Activated CD4-positive, CD25-positive, alpha-beta regulatory T cell treated with anti-CD3 and anti-CD28 coated beads, Interleukin-2, amount 50 U/mL, for 16 hours (primary cell): Measurements from ENCODE around the gene RNF225.
"Not testable (repeated sequence)": the region's sequence is repeated elsewhere in the genome, so short reads cannot be mapped to it uniquely, and the experiment has no call there.

Experiments used
- DNase-seq: peaks from one replicate; pipeline ENCODE4 v3.0.0-alpha.2; 2020; ENCODE audit warnings: low read depth, low spot score

The RNF225 gene

DNA sequence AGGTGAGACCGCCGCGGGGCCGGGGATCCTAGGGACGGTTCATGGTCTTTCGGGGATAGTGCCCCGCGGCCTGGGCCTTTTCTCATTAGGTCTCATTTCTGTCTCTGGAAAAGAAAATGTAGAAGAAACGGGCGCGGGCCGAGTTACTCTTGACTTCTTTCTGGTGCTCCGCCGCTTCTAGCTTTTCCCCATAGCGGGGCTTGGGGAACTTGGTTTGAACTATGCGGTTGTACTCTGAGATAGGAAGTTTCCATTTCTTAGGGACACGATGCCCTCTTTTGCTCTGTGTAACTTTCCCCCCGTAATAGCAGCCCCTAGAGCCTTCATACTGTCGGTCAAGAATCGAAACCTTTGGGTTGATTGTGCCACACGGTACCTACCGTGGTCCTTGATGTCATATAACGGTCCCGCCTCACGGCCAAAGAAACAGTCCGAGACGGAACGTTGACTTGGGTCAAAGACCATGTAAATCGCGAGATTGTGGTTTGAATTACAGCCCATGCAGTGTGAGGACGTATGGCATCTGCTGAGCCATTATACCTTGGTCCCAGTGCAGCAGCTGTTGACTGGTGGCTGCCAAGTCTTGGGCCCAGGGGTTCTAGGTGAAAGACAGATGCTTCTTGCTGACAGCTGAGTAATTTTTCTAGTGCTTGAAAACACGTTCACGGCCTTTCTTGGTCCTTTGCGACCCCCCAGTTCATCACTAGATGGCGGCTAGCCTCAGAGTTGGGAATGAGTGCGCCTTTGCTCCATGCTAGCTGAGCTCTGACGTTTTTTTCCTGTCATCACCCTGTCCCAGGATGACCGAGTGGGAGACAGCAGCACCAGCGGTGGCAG, 7.9 kb upstream of the RNF225 start:
- DNase-seq: no peak

DNA sequence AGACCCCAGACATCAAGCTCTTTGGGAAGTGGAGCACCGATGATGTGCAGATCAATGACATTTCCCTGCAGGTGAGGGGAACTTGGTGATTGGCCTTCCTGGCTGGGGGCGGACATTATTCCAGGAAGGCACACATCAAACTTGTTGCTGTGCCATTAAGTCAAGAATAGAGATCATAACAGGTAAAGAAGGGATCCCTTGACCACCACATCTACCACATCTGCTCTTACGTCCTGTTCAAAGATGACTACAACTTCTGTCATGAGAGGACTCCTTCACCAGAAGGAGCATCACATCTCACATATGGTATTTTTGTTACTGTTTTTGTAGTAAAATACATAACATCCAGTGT, 7.3 kb upstream of the RNF225 start:
- DNase-seq: no peak

DNA sequence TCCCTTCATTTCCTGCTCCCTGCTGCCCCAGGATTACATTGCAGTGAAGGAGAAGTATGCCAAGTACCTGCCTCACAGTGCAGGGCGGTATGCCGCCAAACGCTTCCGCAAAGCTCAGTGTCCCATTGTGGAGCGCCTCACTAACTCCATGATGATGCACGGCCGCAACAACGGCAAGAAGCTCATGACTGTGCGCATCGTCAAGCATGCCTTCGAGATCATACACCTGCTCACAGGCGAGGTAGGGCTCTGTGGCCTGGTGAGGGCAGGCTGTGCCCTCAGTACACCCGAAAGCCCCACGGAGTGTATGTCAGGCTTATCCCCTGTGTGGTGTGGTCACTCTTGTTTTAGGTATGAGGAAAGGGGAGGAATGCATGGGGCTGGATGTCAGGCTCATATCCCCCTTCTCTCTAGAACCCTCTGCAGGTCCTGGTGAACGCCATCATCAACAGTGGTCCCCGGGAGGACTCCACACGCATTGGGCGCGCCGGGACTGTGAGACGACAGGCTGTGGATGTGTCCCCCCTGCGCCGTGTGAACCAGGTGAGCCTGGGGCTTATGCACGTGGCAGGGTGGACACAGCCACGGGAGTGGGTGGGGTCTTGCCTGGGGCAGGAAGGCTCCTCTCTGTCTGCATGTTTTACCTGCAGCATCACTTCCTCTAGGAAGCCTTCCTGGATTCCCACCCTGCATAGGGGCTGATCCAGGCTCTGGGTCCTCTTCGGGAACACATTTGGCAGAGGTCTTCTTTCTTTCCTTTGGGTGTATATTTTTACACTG, 2.3 kb upstream of the RNF225 start:
- DNase-seq: no peak

DNA sequence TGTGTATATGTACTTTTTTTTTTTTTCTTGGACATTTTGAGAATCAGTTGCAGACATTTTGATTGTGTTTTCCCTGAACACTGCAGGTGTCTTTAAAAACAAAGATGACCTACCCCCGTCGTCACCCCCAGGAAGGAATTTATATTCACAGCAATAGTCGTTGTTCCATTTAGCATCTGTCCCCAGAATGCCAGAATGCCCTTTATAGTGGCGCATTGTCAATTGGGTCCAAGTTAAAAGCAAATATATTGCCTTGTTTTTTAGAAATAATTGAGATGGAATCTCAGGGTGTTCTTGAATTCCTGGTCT, 1.8 kb upstream of the RNF225 start:
- DNase-seq: no peak

DNA sequence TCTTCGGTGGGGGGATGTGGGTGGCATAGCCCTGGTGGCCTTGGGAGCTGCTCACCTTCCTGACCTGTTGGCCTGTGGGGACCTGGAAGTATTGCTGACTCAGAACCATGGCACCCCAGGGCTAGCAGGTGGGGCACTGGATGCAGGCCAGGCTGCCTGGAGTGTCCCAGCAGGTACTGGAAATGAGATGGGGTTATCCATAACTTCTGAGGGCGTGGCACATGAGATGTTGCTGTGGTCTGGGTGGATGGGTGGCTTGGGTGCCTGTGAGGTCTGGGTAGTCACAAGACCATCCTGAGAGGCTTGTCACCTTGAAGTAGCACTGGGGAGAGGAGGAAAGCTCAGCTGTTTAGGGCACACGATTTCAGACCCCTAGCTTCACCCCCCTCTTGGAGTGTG, 636 bp upstream of the RNF225 start:
- no peak for DNase-seq

DNA sequence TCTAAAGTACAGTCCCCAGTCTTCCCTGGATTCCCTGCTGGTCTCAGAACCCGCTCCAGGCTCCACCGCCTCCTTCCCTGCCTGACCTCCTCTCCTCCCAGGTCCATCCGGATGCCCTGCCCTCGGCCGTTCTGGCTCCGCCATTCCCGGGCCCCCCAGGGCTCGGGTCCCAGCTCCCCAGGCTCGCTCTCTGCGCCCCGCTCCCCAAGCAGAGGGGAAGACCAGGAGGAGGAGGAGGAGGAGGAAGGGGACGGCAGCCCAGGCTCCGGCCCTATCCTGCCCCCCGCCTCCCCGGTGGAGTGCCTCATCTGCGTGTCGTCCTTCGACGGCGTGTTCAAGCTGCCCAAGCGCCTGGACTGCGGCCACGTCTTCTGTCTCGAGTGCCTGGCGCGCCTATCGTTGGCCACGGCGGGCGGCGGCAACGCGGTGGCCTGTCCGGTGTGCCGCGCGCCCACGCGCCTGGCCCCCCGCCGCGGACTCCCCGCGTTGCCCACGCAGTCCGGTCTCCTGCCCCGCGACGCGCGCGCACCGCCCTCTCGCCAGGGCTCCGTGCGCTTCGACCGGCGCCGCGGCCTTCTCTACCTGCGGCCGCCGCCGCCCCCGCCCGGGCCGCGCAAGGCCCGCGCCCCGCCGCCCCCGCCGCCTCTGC, 647 bp downstream of the RNF225 start:
- no peak for DNase-seq

DNA sequence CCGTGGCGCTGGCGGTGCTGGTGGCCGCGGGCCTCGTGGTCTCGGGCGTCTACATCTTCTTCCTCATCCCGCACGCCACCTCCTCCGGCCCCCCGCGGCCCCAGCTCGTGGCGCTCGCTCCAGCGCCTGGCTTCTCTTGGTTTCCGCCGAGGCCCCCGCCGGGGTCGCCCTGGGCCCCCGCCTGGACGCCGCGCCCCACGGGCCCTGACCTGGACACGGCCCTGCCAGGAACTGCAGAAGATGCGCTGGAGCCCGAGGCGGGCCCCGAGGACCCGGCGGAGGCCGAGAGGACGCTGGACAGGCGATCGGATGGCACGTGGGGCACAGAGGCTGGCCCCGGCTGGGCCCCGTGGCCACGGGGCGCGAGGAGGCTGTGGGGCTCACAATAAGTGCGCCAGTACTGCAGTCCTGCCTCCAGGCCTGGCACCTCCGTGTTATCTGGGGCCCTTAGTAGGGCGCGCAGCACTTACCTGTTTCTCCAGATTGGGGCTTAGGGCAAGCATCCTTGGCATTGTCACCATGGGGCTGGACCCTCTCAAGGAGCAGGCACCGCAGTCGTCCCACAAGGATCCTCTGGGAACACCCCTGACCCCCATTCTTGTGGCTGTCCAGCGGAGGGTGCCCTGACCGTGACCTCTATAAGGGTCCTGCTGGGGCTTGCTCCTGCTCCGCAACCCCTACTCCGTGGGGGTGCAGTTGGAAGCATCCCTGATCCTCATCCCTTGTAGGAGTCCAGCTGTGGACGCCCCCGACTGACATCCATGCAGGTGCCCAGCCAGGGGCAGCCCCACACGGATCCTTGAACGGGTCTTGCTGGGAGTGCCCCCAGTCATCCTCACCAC, 1.5 kb downstream of the RNF225 start:
- no peak for DNase-seq

DNA sequence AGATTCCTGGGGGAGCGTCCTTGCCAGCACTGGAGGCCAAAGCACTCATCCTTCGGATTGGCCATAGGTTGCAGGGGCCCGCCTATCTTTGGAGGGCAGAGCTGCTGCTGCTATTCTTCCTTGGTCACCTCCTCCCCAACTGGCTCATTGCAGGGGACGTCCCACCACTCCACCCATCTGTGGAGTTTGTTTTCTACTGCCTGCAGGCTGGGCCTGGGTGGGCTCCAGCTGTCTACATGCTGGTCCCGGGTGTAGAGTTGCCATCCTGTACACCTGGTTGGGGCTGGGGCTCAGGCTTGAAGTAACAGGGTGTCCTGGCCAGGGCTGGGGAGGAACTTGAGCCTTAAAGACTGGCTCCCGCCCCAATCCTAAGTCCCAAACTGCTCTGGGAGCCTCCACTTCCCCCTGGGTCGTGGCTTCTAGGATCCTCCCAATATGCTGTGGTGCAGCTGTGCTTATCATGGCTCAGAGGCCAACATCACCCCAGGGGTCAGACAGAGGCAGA, 2.1 kb downstream of the RNF225 start:
- DNase-seq: no peak

DNA sequence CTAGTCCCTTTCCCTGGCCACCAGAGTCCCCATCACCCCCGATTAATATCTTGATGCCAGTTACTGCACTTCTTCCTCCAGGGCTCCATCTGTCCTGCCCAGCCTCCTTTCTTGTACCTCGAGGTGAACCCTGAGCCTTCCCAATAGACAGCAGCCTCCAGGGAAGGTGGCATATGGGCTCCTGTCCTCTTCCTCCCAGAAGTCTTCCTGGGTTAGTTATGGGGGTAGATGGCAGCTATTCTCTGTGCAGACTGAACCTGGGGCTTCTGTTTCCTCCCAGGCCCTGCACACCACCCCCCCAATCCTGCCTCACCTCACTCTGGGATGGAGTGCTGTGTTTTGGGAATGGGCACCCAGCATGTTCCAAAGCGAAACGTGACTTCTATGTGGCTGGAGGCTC, 2.6 kb downstream of the RNF225 start:
- no peak for DNase-seq

DNA sequence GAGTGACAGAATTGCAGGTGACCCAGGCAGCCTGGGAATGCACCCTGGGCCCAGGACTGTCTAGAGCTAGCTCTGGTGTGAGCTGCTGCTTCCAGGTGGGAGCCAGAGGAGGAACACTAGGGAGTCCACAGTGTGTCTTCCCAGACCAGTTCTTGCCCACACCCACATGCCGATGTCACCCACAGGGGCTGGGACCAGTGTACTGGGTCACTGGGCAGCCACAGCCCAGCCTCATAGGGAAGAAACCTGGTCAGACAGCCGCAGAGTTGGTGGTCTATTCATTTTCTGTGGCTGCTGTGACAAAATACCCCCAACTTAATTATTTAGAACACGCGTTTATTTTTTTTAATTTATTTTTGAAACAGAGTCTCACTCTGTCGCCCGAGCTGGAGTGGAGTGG, 3.1 kb downstream of the RNF225 start:
- no peak for DNase-seq

DNA sequence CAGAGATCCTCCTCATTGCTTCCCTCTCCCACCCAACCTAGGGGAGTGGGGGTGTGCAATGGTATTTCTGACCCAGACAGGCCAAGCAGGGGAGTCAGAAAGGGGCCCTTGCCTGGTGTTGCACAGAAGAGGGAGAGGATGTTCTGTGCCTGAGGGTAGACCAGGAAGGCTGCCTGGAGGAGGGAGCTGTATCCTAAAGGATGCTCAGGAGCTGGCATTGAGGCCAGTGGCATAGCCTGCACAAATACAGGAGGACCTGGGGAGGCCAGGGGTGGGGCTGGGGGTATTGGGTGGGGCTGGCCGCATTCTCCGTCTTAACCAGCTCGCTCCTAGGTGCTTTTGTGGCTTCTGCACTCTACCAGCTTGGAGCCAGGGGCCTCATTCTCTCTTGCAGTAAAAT, 4.4 kb downstream of the RNF225 start:
- no peak for DNase-seq

DNA sequence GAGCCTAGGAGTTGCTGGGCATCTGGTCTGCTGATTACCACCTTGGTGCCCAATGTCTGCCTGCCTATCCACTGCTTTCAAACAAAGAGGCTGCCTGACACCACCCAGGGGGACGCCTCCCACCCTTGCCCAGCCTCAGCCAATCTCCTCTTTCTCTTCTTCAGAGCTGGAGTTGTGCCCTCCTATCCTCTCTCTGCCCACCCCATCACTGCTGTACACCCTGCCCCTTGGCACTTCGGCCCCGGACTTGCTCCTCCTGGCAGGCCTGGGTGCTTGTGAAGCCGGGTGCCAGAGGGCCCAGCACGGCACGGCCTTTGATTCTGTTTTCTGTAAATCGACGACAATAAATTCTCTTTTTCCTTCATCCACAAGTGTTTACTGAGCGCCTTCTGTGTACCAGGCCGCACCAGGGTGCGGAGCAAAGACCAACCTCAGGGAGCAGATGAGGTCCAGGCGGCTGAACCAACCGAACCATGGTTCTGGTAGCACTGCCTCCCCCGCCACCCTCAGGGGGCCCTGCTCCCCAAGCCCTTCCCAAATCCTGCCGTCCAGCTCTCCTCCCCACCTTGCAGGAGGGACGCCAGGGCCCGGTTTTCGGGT, 5.0 kb downstream of the RNF225 start:
- DNase-seq: no peak

DNA sequence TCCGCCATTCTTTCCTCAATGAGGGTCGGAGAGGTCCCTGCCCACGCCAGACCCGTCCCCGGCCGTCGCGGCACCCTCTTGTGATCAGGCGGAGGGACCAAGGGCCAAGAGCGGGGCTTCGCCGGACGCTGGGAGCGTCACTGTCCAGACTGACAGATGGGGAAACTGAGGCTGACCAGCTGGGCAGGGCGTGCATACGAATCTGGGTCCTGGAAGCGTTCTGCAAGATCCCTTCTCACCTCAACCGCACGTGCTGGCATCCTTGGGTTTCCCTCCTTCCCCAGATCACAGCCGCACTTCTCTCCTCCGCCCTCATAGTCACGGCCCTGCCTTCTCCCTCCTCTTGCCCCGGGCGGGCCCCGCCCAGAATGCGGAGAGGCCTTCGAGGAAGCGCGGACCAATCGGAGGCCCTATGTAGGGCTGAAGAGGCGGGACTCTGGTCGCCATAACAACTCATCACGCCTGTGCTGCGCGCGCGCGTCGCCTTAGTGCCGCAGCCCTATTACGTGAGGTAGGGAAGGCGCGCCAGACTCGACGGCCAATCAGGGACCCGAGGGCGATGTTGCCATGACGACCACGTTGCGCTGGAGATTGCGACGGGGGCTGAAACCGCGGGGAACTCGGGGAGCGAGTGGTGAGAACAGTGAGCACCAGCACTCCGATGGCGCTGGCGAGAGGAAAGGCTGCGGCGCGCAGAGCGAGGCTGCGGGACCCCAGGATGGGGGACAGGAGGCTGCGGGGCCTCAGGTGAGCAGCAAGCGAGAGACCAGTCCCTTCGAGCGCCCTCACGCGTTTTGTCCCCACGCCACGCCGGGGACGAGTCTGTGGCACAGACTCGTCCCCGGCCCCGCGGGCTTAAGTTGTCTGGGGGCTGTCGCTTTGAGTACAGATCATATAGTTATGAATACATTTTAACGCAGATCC, 5.7 kb downstream of the RNF225 start:
- DNase-seq: peak; percentile 99

DNA sequence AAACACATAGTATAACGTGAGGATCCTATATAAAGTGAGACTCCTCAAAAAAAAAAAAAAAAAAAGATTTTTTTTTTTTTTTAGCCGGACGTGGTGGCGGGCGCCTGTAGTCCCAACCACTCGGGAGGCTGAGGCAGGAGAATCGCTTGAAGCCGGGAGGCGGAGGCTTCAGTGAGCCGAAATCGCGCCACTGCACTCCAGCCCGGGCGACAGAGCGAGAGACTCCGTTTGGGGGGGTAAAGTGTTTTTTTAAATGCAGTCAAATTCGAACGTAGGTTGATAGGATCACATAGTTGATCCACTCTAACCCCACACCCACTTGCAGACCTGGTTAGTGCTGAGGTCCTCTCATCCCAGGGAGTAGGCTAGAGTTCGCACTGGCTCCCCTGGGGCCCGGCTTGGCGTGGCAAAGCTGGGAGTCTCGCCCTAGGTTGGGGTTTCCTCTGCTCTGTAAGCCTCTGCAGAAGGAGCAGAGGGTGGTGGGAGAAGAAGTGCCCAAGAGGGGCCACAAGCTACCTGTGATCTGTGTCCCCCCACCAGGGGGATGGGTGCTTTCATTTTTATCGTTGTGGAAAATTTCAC, 6.5 kb downstream of the RNF225 start:
- DNase-seq: no peak

DNA sequence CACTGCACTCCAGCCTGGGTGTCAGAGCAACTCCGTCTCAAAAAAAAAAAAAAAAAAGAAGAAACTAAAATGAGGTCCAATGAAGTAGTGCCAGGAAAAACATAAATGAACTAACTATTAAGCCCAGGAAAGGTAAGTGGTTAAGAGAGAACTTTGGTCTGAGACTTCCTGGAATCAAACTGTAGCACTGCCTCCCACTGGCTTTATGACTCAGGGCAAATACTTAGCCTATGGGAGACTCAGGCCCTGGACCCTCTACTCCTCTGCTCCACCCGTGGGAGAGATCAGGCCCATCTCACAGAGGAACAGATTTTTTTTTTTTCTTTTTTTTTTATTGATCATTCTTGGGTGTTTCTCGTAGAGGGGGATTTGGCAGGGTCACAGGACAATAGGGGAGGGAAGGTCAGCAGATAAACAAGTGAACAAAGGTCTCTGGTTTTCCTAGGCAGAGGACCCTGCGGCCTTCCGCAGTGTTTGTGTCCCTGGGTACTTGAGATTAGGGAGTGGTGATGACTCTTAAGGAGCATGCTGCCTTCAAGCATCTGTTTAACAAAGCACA, 8.5 kb downstream of the RNF225 start:
- DNase-seq: not testable (repeated sequence)

DNA sequence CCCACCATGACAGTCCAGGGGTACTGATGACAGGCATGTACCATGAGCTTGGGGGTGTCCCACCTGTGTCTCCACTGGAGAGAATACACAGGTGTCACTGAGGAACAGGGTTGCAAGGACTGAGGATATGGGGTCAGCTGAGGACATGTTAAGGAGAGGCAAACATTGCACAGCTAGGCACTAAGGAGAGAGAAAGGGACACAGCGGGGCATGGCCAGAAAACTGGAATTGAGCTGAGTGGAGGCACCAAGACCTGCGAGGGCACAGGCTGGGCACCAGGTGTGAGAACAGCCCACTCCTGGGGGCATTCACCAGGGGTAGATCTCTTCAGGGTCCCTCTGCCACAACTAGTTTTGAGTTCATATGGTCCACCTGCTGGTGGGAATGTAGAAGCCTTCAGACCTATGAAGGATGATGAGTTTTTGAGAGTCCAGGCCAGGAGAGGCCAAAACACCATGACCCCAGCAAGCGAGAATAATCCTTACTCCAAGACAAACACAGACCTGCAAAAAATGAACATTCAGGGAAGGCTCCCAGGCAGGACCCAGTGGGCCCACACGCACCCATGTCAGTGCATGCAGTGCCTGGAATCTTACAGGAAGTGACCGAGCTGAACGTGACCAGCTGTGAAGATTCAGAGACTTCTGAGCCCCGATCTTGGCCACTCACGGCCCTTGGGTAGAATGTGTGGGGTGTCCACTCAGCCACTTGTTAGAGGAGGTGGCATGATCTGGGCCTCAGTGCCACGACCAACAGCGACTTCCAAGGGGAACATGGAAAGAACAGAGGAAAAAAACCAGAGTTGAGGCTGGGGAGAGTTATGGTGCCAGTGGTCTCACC, 11.6 kb downstream of the RNF225 start:
- DNase-seq: no peak

DNA sequence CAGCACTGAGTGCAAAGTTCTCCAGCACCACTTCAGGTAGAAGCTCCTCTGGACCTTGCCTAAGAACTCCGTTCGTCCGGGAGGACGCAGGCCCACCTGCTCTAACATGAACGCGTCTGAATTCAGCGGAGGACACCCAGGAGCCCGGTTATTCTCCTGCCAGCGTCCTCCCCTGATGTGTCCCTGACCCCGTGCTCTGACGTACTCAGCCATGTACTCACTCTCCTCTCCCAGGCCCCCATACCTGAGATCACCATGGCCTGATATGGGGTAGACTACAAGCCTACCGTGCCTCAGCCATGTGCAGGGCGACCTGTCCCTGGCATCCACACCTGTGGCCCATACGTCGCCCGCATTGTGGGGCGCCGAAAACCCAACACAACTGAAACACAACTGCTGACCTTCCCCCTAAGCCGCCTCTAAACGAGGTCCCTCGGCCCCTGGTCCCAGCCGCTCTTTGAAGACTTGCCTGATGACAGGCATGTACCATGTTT, 12.2 kb downstream of the RNF225 start:
- DNase-seq: no peak
